HCT116 (cell line): ENCODE data around the gene SSH2. TPM values are rescaled to one million over a fixed set of nuclear protein-coding genes. Genes with fewer than 3 reads are reported as not detected.

Experiments
- ATAC-seq: fragments of 200-7000 bp; cut with Tn5 transposase; 2 replicates; pipeline ENCODE4 v1.9.1; 2020; ENCODE audit warnings: mild to moderate bottlenecking, moderate library complexity
- BruUV-seq: library from RNA; stranded (reverse); fragments of 400-500 nt; replicated peaks from 2 replicates; lab custom pipeline; 2021; lab: Mats Ljungman, UMichigan
- CTCF ChIA-PET: fragments of 300-600 bp; sonication (Branson Sonifier 250); formaldehyde crosslinking; loops from one replicate; lab custom pipeline; 2021; ENCODE audit warnings: antibody characterized with exemption; lab: Charles Lee
- POLR2A ChIA-PET: fragments of 300-600, 350-600 bp; sonication (Branson Sonifier 250); formaldehyde crosslinking; loops from one replicate; lab custom pipeline; 2021; ENCODE audit warnings: antibody characterized with exemption; lab: Charles Lee
- RAD21 ChIA-PET, 2 experiments: fragments of 300-600 bp; sonication (Branson Sonifier 250); formaldehyde crosslinking; loops; one replicate each; lab custom pipeline; 2023; ENCODE audit warnings: low total read pairs in 2 of 2; ENCODE audit not compliant: uncharacterized antibody in 2 of 2, unreplicated experiment in 2 of 2, low non-redundant PET in 1 of 2; lab: Charles Lee
- DNase-seq: peaks from one replicate; pipeline ENCODE4 v3.0.0-alpha.2; 2010; ENCODE audit warnings: low read depth, low spot score
- H2AFZ ChIP-seq: fragments of 200-600 bp; shearing (Covaris generic), sonication (generic); 2 replicates; pipeline ENCODE4 v1.6.1; 2017; ENCODE audit warnings: low read depth, mixed run types, mixed read lengths, antibody characterized with exemption, low read length; ENCODE audit not compliant: poor library complexity, severe bottlenecking
- H3K27ac ChIP-seq: 2 replicates; pipeline ENCODE4 v1.5.1; 2012; ENCODE audit warnings: low read depth, low read length
- H3K27me3 ChIP-seq: fragments of 200-600 bp; sonication (generic); 2 replicates; pipeline ENCODE4 v1.6.1; 2016; ENCODE audit warnings: mixed run types, low read length, mixed read lengths; ENCODE audit not compliant: insufficient read depth
- H3K36me3 ChIP-seq, 2 experiments: fragments of 200-500 bp in 1 of 2; fragments of 200-600 bp in 1 of 2; sonication (Bioruptor generic) in 1 of 2; sonication (generic) in 1 of 2; 2 replicates each; pipeline versions ENCODE4 v1.5.1 to v1.6.1; 2014 to 2016; ENCODE audit warnings: low read length in 2 of 2, inconsistent platforms in 1 of 2, mixed read lengths in 1 of 2, mixed run types in 1 of 2; ENCODE audit not compliant: insufficient read depth in 2 of 2, control insufficient read depth in 1 of 2
- H3K4me1 ChIP-seq, 2 experiments: fragments of 200-600 bp in 1 of 2; sonication (generic) in 1 of 2; 2 replicates each; pipeline versions ENCODE4 v1.5.1 to v1.6.1; 2012 to 2017; ENCODE audit warnings: low read length in 2 of 2, inconsistent platforms in 1 of 2, mild to moderate bottlenecking in 1 of 2, mixed read lengths in 1 of 2, mixed run types in 1 of 2, moderate library complexity in 1 of 2; ENCODE audit not compliant: insufficient read depth in 2 of 2, control insufficient read depth in 1 of 2
- H3K4me2 ChIP-seq: fragments of 200-600 bp; sonication (generic); 2 replicates; pipeline ENCODE4 v1.6.1; 2017; ENCODE audit warnings: mixed run types, low read length, mixed read lengths
- H3K4me3 ChIP-seq, 2 experiments: fragments of 200-600 bp in 1 of 2; sonication (generic) in 1 of 2; replicated peaks in 1 of 2; 2 replicates each; pipeline ENCODE4 v1.5.1; 2011 to 2016; ENCODE audit warnings: low read length in 2 of 2, control low read depth in 1 of 2, low read depth in 1 of 2, mild to moderate bottlenecking in 1 of 2, mixed read lengths in 1 of 2, mixed run types in 1 of 2
- H3K79me2 ChIP-seq: fragments of 200-600 bp; sonication (generic); 2 replicates; pipeline ENCODE4 v1.6.1; 2017; ENCODE audit warnings: mild to moderate bottlenecking, mixed run types, low read length, moderate library complexity, mixed read lengths; ENCODE audit not compliant: insufficient read depth
- H3K9ac ChIP-seq: fragments of 200-600 bp; sonication (generic); 2 replicates; pipeline ENCODE4 v1.6.1; 2016; ENCODE audit warnings: low read length, mixed read lengths
- H3K9me2 ChIP-seq: fragments of 200-600 bp; sonication (generic), shearing (Covaris generic); 2 replicates; pipeline ENCODE4 v1.6.1; 2017; ENCODE audit warnings: mixed run types, mild to moderate bottlenecking, moderate library complexity; ENCODE audit not compliant: insufficient read depth
- H3K9me3 ChIP-seq, 2 experiments: fragments of 200-500 bp in 1 of 2; fragments of 200-600 bp in 1 of 2; sonication (Bioruptor generic) in 1 of 2; sonication (generic) in 1 of 2; 2 replicates each; pipeline ENCODE4 v1.6.1; 2014 to 2017; ENCODE audit warnings: low read length in 2 of 2, mixed read lengths in 2 of 2, inconsistent platforms in 1 of 2, low read depth in 1 of 2, mild to moderate bottlenecking in 1 of 2, mixed run types in 1 of 2, moderate library complexity in 1 of 2; ENCODE audit not compliant: control insufficient read depth in 1 of 2, insufficient read depth in 1 of 2
- H4K20me1 ChIP-seq: fragments of 200-600 bp; sonication (generic), shearing (Covaris generic); 2 replicates; pipeline ENCODE4 v1.6.1; 2017; ENCODE audit warnings: mixed run types, mild to moderate bottlenecking, moderate library complexity; ENCODE audit not compliant: insufficient read depth
- CBX3 ChIP-seq: IDR thresholded peaks from 2 replicates; pipeline ENCODE4 v1.6.1; 2012; ENCODE audit warnings: low read depth
- CEBPB ChIP-seq: IDR thresholded peaks from 2 replicates; pipeline ENCODE4 v1.6.1; 2012; ENCODE audit warnings: low read depth
- EGR1 ChIP-seq: IDR thresholded peaks from 2 replicates; pipeline ENCODE4 v1.6.1; 2012; ENCODE audit warnings: low read depth
- ELF1 ChIP-seq: IDR thresholded peaks from 2 replicates; pipeline ENCODE4 v1.6.1; 2012; ENCODE audit warnings: low read depth, borderline replicate concordance
- EZH2phosphoT487 ChIP-seq: fragments of 200-600 bp; IDR thresholded peaks from 2 replicates; pipeline ENCODE4 v1.6.1; 2018; ENCODE audit warnings: antibody characterized with exemption, borderline replicate concordance
- FOSL1 ChIP-seq: IDR thresholded peaks from 2 replicates; pipeline ENCODE4 v1.6.1; 2012; ENCODE audit warnings: low read depth
- POLR2A ChIP-seq: IDR thresholded peaks from 2 replicates; pipeline ENCODE4 v1.7.0; 2011; ENCODE audit warnings: borderline replicate concordance; ENCODE audit not compliant: insufficient read depth, insufficient read length; ENCODE audit errors: extremely low read depth
- POLR2AphosphoS5 ChIP-seq: IDR thresholded peaks from 2 replicates; pipeline ENCODE4 v1.6.1; 2011; ENCODE audit warnings: mild to moderate bottlenecking, low read depth, low read length, moderate library complexity
- SIN3A ChIP-seq: IDR thresholded peaks from 2 replicates; pipeline ENCODE4 v1.6.1; 2012; ENCODE audit warnings: low read depth
- SP1 ChIP-seq: IDR thresholded peaks from 2 replicates; pipeline ENCODE4 v1.6.1; 2012; ENCODE audit warnings: low read depth
- TCF7L2 ChIP-seq: IDR thresholded peaks from 2 replicates; pipeline ENCODE4 v1.7.0; 2011; ENCODE audit warnings: borderline replicate concordance, inconsistent platforms; ENCODE audit not compliant: insufficient read depth, insufficient read length; ENCODE audit errors: extremely low read depth
- ZFX ChIP-seq: fragments of 450-650 bp; IDR thresholded peaks from 2 replicates; pipeline ENCODE4 v1.6.1; 2017
- ZNF274 ChIP-seq: fragments of 200-500 bp; sonication (Bioruptor generic); IDR thresholded peaks from 2 replicates; pipeline ENCODE4 v1.6.1; 2014; ENCODE audit warnings: mild to moderate bottlenecking, low read depth, low read length, inconsistent platforms
- intact Hi-C: fragments of 100-400 bp; cut with micrococcal nuclease; formaldehyde crosslinking; loops from 2 replicates; pipeline ENCODE4 v1.10.0; 2022
- total RNA-seq: library from RNA; stranded (reverse); gene quantifications from one replicate; pipeline ENCODE4 v1.2.1, GENCODE V29; 2021; ENCODE audit not compliant: unreplicated experiment
- TF ChIP-seq, protein P1 (sequence below): IDR thresholded peaks from 2 replicates; pipeline ENCODE4 v1.6.1; 2012
- TF ChIP-seq, protein P2 (sequence below), 3 experiments: fragments of 200-600 bp in 1 of 3; sonication (generic) in 1 of 3; IDR thresholded peaks in 2 of 3; conservative IDR thresholded peaks in 1 of 3; 2 replicates each; pipeline ENCODE4 v1.5.1; 2012 to 2017; ENCODE audit warnings: low read depth in 2 of 3, low read length in 2 of 3, antibody characterized with exemption in 1 of 3, borderline replicate concordance in 1 of 3, control low read depth in 1 of 3, mild to moderate bottlenecking in 1 of 3, mixed read lengths in 1 of 3, mixed run types in 1 of 3, moderate library complexity in 1 of 3; ENCODE audit not compliant: insufficient read depth in 1 of 3
- TF ChIP-seq, protein P3 (sequence below): IDR thresholded peaks from 2 replicates; pipeline ENCODE4 v1.6.1; 2012; ENCODE audit warnings: low read depth
- TF ChIP-seq, protein P4 (sequence below): IDR thresholded peaks from 2 replicates; pipeline ENCODE4 v1.6.1; 2011; ENCODE audit warnings: mild to moderate bottlenecking, low read length, moderate library complexity; ENCODE audit not compliant: insufficient replicate concordance; ENCODE audit errors: extremely low read depth

The SSH2 gene
- total RNA-seq, 1 experiment from 2014 or later: 17.0 TPM

DNA sequence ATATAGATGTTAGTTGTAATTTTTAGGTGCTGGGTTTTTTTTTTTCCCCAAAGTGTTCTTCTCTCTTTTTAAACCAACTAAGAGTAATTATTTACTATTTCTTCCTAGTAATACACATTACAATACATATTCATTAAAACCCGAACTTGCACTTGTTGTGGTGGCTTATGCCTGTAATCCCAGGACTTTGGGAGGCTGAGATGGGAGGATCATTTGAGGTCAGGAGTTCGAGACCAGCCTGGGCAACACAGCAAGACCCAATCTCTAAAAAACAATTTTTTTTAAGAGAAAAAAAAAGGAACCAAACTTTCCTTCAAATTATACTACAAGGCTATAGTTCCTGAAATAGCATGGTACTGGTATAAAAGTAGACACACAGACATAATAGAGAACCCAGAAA is 15.3 kb upstream of the SSH2 start:
- POLR2A ChIA-PET: no interaction called here
- Histone ChIP-seq H3K27ac (no peak overlapping the region), H3K27me3 (no peaks in the 10 kb centered on the region), H3K4me1 (no peaks in the 10 kb centered on the region), H4K20me1 (no peaks in the 10 kb centered on the region), H3K36me3 (no peaks in the 10 kb centered on the region), H2AFZ (no peak overlapping the region), H3K9me2 (no peaks in the 10 kb centered on the region), H3K4me3 (no peak overlapping the region), H3K4me2 (no peak overlapping the region), H3K9ac (no peak overlapping the region), H3K79me2 (no peaks in the 10 kb centered on the region), H3K9me3 (no peaks in the 10 kb centered on the region)
- DNase-seq: no peak
- intact Hi-C loops: no loop called here
- RAD21 ChIA-PET: no interaction called here
- no peak for ATAC-seq
- TF ChIP-seq EZH2phosphoT487: no peak
- TF ChIP-seq CEBPB: no peak
- no peak for TF ChIP-seq EGR1
- TF ChIP-seq TCF7L2: no peak
- TF ChIP-seq, protein P1, sequence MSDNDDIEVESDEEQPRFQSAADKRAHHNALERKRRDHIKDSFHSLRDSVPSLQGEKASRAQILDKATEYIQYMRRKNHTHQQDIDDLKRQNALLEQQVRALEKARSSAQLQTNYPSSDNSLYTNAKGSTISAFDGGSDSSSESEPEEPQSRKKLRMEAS: no peak
- TF ChIP-seq CBX3: no peak
- no peak for TF ChIP-seq ZFX
- TF ChIP-seq ZNF274: no peak
- no peak for TF ChIP-seq ELF1
- TF ChIP-seq, protein P2, sequence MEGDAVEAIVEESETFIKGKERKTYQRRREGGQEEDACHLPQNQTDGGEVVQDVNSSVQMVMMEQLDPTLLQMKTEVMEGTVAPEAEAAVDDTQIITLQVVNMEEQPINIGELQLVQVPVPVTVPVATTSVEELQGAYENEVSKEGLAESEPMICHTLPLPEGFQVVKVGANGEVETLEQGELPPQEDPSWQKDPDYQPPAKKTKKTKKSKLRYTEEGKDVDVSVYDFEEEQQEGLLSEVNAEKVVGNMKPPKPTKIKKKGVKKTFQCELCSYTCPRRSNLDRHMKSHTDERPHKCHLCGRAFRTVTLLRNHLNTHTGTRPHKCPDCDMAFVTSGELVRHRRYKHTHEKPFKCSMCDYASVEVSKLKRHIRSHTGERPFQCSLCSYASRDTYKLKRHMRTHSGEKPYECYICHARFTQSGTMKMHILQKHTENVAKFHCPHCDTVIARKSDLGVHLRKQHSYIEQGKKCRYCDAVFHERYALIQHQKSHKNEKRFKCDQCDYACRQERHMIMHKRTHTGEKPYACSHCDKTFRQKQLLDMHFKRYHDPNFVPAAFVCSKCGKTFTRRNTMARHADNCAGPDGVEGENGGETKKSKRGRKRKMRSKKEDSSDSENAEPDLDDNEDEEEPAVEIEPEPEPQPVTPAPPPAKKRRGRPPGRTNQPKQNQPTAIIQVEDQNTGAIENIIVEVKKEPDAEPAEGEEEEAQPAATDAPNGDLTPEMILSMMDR (IDR thresholded peaks at IDR 0.05 in 2 of 3, conservative IDR thresholded peaks at IDR 0.05 in 1 of 3; ENCODE audit: borderline replicate concordance in 1 of 3, insufficient read depth in 1 of 3, low read depth in 2 of 3, low read length in 2 of 3): no peak
- no peak for TF ChIP-seq SIN3A
- TF ChIP-seq POLR2A: no peak
- no peak for TF ChIP-seq FOSL1
- TF ChIP-seq POLR2AphosphoS5: no peak
- TF ChIP-seq SP1: no peak
- TF ChIP-seq, protein P3, sequence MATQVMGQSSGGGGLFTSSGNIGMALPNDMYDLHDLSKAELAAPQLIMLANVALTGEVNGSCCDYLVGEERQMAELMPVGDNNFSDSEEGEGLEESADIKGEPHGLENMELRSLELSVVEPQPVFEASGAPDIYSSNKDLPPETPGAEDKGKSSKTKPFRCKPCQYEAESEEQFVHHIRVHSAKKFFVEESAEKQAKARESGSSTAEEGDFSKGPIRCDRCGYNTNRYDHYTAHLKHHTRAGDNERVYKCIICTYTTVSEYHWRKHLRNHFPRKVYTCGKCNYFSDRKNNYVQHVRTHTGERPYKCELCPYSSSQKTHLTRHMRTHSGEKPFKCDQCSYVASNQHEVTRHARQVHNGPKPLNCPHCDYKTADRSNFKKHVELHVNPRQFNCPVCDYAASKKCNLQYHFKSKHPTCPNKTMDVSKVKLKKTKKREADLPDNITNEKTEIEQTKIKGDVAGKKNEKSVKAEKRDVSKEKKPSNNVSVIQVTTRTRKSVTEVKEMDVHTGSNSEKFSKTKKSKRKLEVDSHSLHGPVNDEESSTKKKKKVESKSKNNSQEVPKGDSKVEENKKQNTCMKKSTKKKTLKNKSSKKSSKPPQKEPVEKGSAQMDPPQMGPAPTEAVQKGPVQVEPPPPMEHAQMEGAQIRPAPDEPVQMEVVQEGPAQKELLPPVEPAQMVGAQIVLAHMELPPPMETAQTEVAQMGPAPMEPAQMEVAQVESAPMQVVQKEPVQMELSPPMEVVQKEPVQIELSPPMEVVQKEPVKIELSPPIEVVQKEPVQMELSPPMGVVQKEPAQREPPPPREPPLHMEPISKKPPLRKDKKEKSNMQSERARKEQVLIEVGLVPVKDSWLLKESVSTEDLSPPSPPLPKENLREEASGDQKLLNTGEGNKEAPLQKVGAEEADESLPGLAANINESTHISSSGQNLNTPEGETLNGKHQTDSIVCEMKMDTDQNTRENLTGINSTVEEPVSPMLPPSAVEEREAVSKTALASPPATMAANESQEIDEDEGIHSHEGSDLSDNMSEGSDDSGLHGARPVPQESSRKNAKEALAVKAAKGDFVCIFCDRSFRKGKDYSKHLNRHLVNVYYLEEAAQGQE: no peak
- TF ChIP-seq, protein P4, sequence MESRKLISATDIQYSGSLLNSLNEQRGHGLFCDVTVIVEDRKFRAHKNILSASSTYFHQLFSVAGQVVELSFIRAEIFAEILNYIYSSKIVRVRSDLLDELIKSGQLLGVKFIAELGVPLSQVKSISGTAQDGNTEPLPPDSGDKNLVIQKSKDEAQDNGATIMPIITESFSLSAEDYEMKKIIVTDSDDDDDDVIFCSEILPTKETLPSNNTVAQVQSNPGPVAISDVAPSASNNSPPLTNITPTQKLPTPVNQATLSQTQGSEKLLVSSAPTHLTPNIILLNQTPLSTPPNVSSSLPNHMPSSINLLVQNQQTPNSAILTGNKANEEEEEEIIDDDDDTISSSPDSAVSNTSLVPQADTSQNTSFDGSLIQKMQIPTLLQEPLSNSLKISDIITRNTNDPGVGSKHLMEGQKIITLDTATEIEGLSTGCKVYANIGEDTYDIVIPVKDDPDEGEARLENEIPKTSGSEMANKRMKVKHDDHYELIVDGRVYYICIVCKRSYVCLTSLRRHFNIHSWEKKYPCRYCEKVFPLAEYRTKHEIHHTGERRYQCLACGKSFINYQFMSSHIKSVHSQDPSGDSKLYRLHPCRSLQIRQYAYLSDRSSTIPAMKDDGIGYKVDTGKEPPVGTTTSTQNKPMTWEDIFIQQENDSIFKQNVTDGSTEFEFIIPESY: no peak
- CTCF ChIA-PET: no interaction called here
- BruUV-seq: no TSS peak
